GM23338 (cell line): ENCODE results near the gene HADHA. TPM values are rescaled to one million over a fixed set of nuclear protein-coding genes. Genes with fewer than 3 reads are reported as not detected.
A peak's percentile ranks its signal among the peaks of the same experiment; 100 is the strongest.

ENCODE experiments used
- ATAC-seq: fragments of 200-7000 bp; cut with Tn5 transposase; 3 replicates; pipeline ENCODE4 v1.9.1; 2020
- DNase-seq: peaks from one replicate; pipeline ENCODE4 v3.0.0-alpha.2; 2015; ENCODE audit warnings: low spot score
- H2AFZ ChIP-seq: fragments of 200-600 bp; sonication (generic); 2 replicates; pipeline ENCODE4 v1.8.0; 2016; ENCODE audit warnings: antibody characterized with exemption, mild to moderate bottlenecking, moderate library complexity
- H3F3A ChIP-seq: fragments of 200-600 bp; sonication (generic); replicated peaks from 2 replicates; pipeline ENCODE4 v1.8.0; 2017; ENCODE audit warnings: antibody characterized with exemption, mixed run types, low read depth
- H3K27ac ChIP-seq: fragments of 200-600 bp; sonication (generic); 2 replicates; pipeline ENCODE4 v1.6.1; 2016; ENCODE audit warnings: low read depth
- H3K27me3 ChIP-seq: fragments of 200-600 bp; sonication (generic); 2 replicates; pipeline ENCODE4 v1.8.0; 2016; ENCODE audit warnings: mild to moderate bottlenecking, mixed run types, moderate library complexity; ENCODE audit not compliant: insufficient read depth
- H3K36me3 ChIP-seq: fragments of 200-600 bp; sonication (generic); 2 replicates; pipeline ENCODE4 v1.8.0; 2016; ENCODE audit warnings: mild to moderate bottlenecking; ENCODE audit not compliant: insufficient read depth
- H3K4me1 ChIP-seq: fragments of 200-600 bp; sonication (generic); 2 replicates; pipeline ENCODE4 v1.8.0; 2016; ENCODE audit warnings: mild to moderate bottlenecking, moderate library complexity; ENCODE audit not compliant: insufficient read depth
- H3K4me2 ChIP-seq: fragments of 200-600 bp; sonication (generic); 2 replicates; pipeline ENCODE4 v1.7.1; 2017; ENCODE audit warnings: mixed run types
- H3K4me3 ChIP-seq: fragments of 200-600 bp; sonication (generic); 2 replicates; pipeline ENCODE4 v1.6.1; 2016; ENCODE audit warnings: mixed run types
- H3K79me2 ChIP-seq: fragments of 200-600 bp; sonication (generic); replicated peaks from 2 replicates; pipeline ENCODE4 v1.8.0; 2017; ENCODE audit warnings: mild to moderate bottlenecking; ENCODE audit not compliant: insufficient read depth
- H3K9me2 ChIP-seq: fragments of 200-600 bp; sonication (generic); 2 replicates; pipeline ENCODE4 v1.8.0; 2017; ENCODE audit not compliant: insufficient read depth
- H4K20me1 ChIP-seq: fragments of 200-600 bp; sonication (generic); replicated peaks from 2 replicates; pipeline ENCODE4 v1.8.0; 2017; ENCODE audit warnings: mild to moderate bottlenecking; ENCODE audit not compliant: insufficient read depth
- H3K27ac Mint-ChIP-seq: 2 replicates; pipeline ENCODE4 v1.8.0; 2020; ENCODE audit warnings: inconsistent platforms, mild to moderate bottlenecking, moderate library complexity, mixed read lengths
- H3K27me3 Mint-ChIP-seq: 3 replicates; pipeline ENCODE4 v1.8.0; 2022; ENCODE audit warnings: low read depth, mild to moderate bottlenecking, moderate library complexity, mixed read lengths, inconsistent platforms; ENCODE audit not compliant: insufficient read depth, poor library complexity
- H3K36me3 Mint-ChIP-seq: 3 replicates; pipeline ENCODE4 v1.8.0; 2021; ENCODE audit warnings: low read depth, mild to moderate bottlenecking, inconsistent platforms, moderate library complexity, mixed read lengths
- H3K4me1 Mint-ChIP-seq: 3 replicates; pipeline ENCODE4 v1.8.0; 2020; ENCODE audit warnings: mild to moderate bottlenecking, inconsistent platforms, mixed read lengths
- H3K4me3 Mint-ChIP-seq: 3 replicates; pipeline ENCODE4 v1.8.0; 2021; ENCODE audit warnings: moderate library complexity, mild to moderate bottlenecking, inconsistent platforms, mixed read lengths
- H3K9me3 Mint-ChIP-seq: 3 replicates; pipeline ENCODE4 v1.8.0; 2020; ENCODE audit warnings: moderate library complexity, mild to moderate bottlenecking, inconsistent platforms, mixed read lengths
- CREB1 ChIP-seq: fragments of 250-450 bp; sonication (Bioruptor Pico); IDR thresholded peaks from 2 replicates; pipeline ENCODE4 v1.5.0; 2020; ENCODE audit warnings: low read depth, mild to moderate bottlenecking, moderate library complexity
- CTCF ChIP-seq, 2 experiments: fragments of 200-600 bp in 1 of 2; sonication (generic) in 1 of 2; conservative IDR thresholded peaks; 2 replicates each; pipeline versions ENCODE4 v1.5.1 to v1.6.1; 2016 to 2017; ENCODE audit warnings: antibody characterized with exemption in 2 of 2, low read depth in 2 of 2, mild to moderate bottlenecking in 2 of 2, moderate library complexity in 1 of 2
- EZH2phosphoT487 ChIP-seq: fragments of 200-600 bp; sonication (generic); IDR thresholded peaks from one replicate; pipeline ENCODE4 v1.8.1; 2018; ENCODE audit warnings: antibody characterized with exemption; ENCODE audit not compliant: unreplicated experiment
- REST ChIP-seq: IDR thresholded peaks from one replicate; pipeline ENCODE4 v1.6.1; 2018; ENCODE audit warnings: antibody characterized with exemption; ENCODE audit not compliant: unreplicated experiment
- STAT1 ChIP-seq: IDR thresholded peaks from one replicate; pipeline ENCODE4 v1.6.1; 2016; ENCODE audit warnings: antibody characterized with exemption; ENCODE audit not compliant: unreplicated experiment
- ZNF114 ChIP-seq: fragments of 250-450 bp; sonication (Bioruptor Pico); IDR thresholded peaks from 2 replicates; pipeline ENCODE4 v1.5.0; 2020; ENCODE audit warnings: mild to moderate bottlenecking, moderate library complexity
- polyA plus RNA-seq: library from polyadenylated mRNA; unstranded; fragments of >200 nt; fragmentation: Nextera tagmentation; extraction: Ambion mirVana; gene quantifications from 2 replicates; pipeline ENCODE4 v1.2.1, GENCODE V29; 2016
- total RNA-seq: library from RNA; depleted of rRNA; stranded (reverse); fragments of >200 nt; shearing (Covaris generic); gene quantifications from 2 replicates; pipeline ENCODE4 v1.2.3, GENCODE V29; 2014

The HADHA gene
- total and polyA plus RNA-seq, 2 experiments from 2014 or later, result 63.9 to 92.3 TPM

- Histone ChIP-seq H3K27ac (peak overlapping the region; percentile 35; the same call in 1 of the 2 replicates), H2AFZ (peak overlapping the region; percentile 84; the same call in 1 of the 2 replicates)
These were observed 65.0 kb downstream of the HADHA start for GRCh38 chr2:26179446-26179913.

More at GRCh38 chr2:26179446-26179913, 65.0 kb downstream of the HADHA start:
- TF ChIP-seq CTCF (conservative IDR thresholded peaks at IDR 0.05; ENCODE audit: low read depth in 2 of 2) (no peak), ZNF114 (CRISPR knock-in tag) (no peak), REST (no peak), CREB1 (CRISPR knock-in tag) (no peak), STAT1 (no peak), EZH2phosphoT487 (no peak)
- Histone ChIP-seq H4K20me1 (peaks cover 7% of the 10 kb centered on the region), H3K9me2 (no peaks in the 10 kb centered on the region), H3K27me3 (peaks cover 11% of the 10 kb centered on the region), H3K4me3 (peak overlapping the region; percentile 69), H3F3A (no peaks in the 10 kb centered on the region; the same call in 1 of the 2 replicates), H3K4me1 (peaks cover 24% of the 10 kb centered on the region), H3K36me3 (peaks cover 4% of the 10 kb centered on the region; the same call in 1 of the 2 replicates), H3K79me2 (peaks cover 3% of the 10 kb centered on the region; the same call in 1 of the 2 replicates), H3K4me2 (peak overlapping the region; percentile 95)
- peaks cover 32% of the 10 kb centered on the region for H3K4me1 Mint-ChIP-seq
- ATAC-seq (peak; percentile 54), DNase-seq (peak; percentile 83)
- peaks cover 16% of the 10 kb centered on the region for H3K36me3 Mint-ChIP-seq
- peak overlapping the region; percentile 73 for H3K4me3 Mint-ChIP-seq
- no peak overlapping the region; the same call in 1 of the 2 replicates for H3K27ac Mint-ChIP-seq
- H3K27me3 Mint-ChIP-seq, result peaks cover 16% of the 10 kb centered on the region
- H3K9me3 Mint-ChIP-seq, result no peaks in the 10 kb centered on the region
